HG02623 (cell line): ENCODE data around the gene CDK5RAP2.
"Not testable (repeated sequence)": the region's sequence is repeated elsewhere in the genome, so short reads cannot be mapped to it uniquely, and the experiment has no call there.

Experiments used
- ATAC-seq: cut with Tn5 transposase; IDR thresholded peaks from one replicate; pipeline ENCODE4 v1.9.1; 2021; ENCODE audit warnings: moderate library complexity; ENCODE audit not compliant: unreplicated experiment

Gene CDK5RAP2

GRCh38 chr9:120515996-120516395 lies 64.0 kb downstream of the CDK5RAP2 start:
- not testable (repeated sequence) for ATAC-seq

- not testable (repeated sequence) for ATAC-seq
Measured at GRCh38 chr9:120515481-120515880, 64.5 kb downstream of the CDK5RAP2 start.

GRCh38 chr9:120514405-120514804 lies 65.6 kb downstream of the CDK5RAP2 start:
- no peak for ATAC-seq

- ATAC-seq, result no peak
Measured at GRCh38 chr9:120513825-120514396, 66.1 kb downstream of the CDK5RAP2 start.

- no peak for ATAC-seq
Measured at GRCh38 chr9:120510816-120511215, 69.2 kb downstream of the CDK5RAP2 start.

GRCh38 chr9:120507936-120508510 lies 71.9 kb downstream of the CDK5RAP2 start:
- no peak for ATAC-seq

- ATAC-seq, result no peak
Measured at GRCh38 chr9:120505186-120505585, 74.8 kb downstream of the CDK5RAP2 start.

GRCh38 chr9:120500733-120501132 lies 79.2 kb downstream of the CDK5RAP2 start:
- no peak for ATAC-seq

- not testable (repeated sequence) for ATAC-seq
Measured at GRCh38 chr9:120497865-120498264, 82.1 kb downstream of the CDK5RAP2 start.

GRCh38 chr9:120496438-120496837 lies 83.5 kb downstream of the CDK5RAP2 start:
- ATAC-seq, result not testable (repeated sequence)

- peak; percentile 89 for ATAC-seq
Measured at GRCh38 chr9:120490888-120491595, 88.9 kb downstream of the CDK5RAP2 start.

GRCh38 chr9:120486835-120487234 lies 93.1 kb downstream of the CDK5RAP2 start:
- no peak for ATAC-seq

GRCh38 chr9:120486347-120486746 lies 93.6 kb downstream of the CDK5RAP2 start:
- no peak for ATAC-seq

- no peak for ATAC-seq
Measured at GRCh38 chr9:120485788-120486187, 94.2 kb downstream of the CDK5RAP2 start.

- ATAC-seq, result no peak
Measured at GRCh38 chr9:120484162-120484561, 95.8 kb downstream of the CDK5RAP2 start.

- no peak for ATAC-seq
Measured at GRCh38 chr9:120482424-120483186, 97.4 kb downstream of the CDK5RAP2 start.

- ATAC-seq, result no peak
Measured at GRCh38 chr9:120481846-120482245, 98.1 kb downstream of the CDK5RAP2 start.

- ATAC-seq, result no peak
Measured at GRCh38 chr9:120481248-120481647, 98.7 kb downstream of the CDK5RAP2 start.

- ATAC-seq, result no peak
Measured at GRCh38 chr9:120480707-120481106, 99.3 kb downstream of the CDK5RAP2 start.

- no peak for ATAC-seq
Measured at GRCh38 chr9:120478208-120478607, 101.8 kb downstream of the CDK5RAP2 start.

- peak; percentile 52 for ATAC-seq
Measured at GRCh38 chr9:120477534-120478001, 102.4 kb downstream of the CDK5RAP2 start.
